ENCODE data around the gene PTCD1. TPM values are rescaled to one million over a fixed set of nuclear protein-coding genes. Genes with fewer than 3 reads are reported as not detected.
A peak's percentile ranks its signal among the peaks of the same experiment; 100 is the strongest.

Gene PTCD1
- total and polyA plus RNA-seq, 9 donors = 3.5 to 8.3 (median 7.3) TPM

- no peaks in the 10 kb centered on the region for H3K27me3 ChIP-seq
- peaks cover 5% of the 10 kb centered on the region for H3K4me1 ChIP-seq (ENCODE audit: insufficient read depth)
- peak overlapping the region; percentile 41 to 58 for H3K27ac ChIP-seq
- no peak for DNase-seq
- intact Hi-C loops (cut with DNase I) = no loop called here
- H3K9me3 ChIP-seq = no peaks in the 10 kb centered on the region
- 2 to 8% (median 2%) methylated on average over 9 of the region's 9 CpGs for WGBS, 3 donors
- H3K36me3 ChIP-seq = no peaks in the 10 kb centered on the region
- peak overlapping the region; percentile 95 for H3K4me3 ChIP-seq
- TF ChIP-seq POLR2A (IDR thresholded peaks at IDR 0.05) = no peak
- no peak for TF ChIP-seq EP300 (IDR thresholded peaks at IDR 0.05)
- no peak for TF ChIP-seq CTCF (IDR thresholded peaks at IDR 0.05)
Observed at GRCh38 chr7:99465421-99465768, 26.8 kb upstream of the PTCD1 start.

GRCh38 chr7:99461221-99461620, 22.6 kb upstream of the PTCD1 start:
- TF ChIP-seq POLR2A (IDR thresholded peaks at IDR 0.05) (no peak), EP300 (IDR thresholded peaks at IDR 0.05) (no peak), CTCF (IDR thresholded peaks at IDR 0.05) (no peak)
- Histone ChIP-seq H3K36me3 (no peaks in the 10 kb centered on the region), H3K27ac (no peak overlapping the region), H3K4me1 (ENCODE audit: insufficient read depth) (peaks cover 2% of the 10 kb centered on the region), H3K27me3 (no peaks in the 10 kb centered on the region), H3K4me3 (no peak overlapping the region), H3K9me3 (no peaks in the 10 kb centered on the region)
- no peak for DNase-seq
- intact Hi-C loops (cut with DNase I) = no loop called here
- WGBS, 3 donors = 81 to 88% (median 83%) methylated on average over 2 of the region's 2 CpGs

GRCh38 chr7:99460651-99461050, 22.1 kb upstream of the PTCD1 start:
- intact Hi-C loops (cut with DNase I) = no loop called here
- TF ChIP-seq CTCF (IDR thresholded peaks at IDR 0.05) (no peak), EP300 (IDR thresholded peaks at IDR 0.05) (no peak), POLR2A (IDR thresholded peaks at IDR 0.05) (no peak)
- Histone ChIP-seq H3K4me1 (ENCODE audit: insufficient read depth) (peaks cover 2% of the 10 kb centered on the region), H3K4me3 (no peak overlapping the region), H3K9me3 (no peaks in the 10 kb centered on the region), H3K27me3 (no peaks in the 10 kb centered on the region), H3K36me3 (no peaks in the 10 kb centered on the region), H3K27ac (no peak overlapping the region)
- WGBS, 3 donors = 80 to 86% (median 81%) methylated on average over 11 of the region's 11 CpGs
- no peak for DNase-seq

- Histone ChIP-seq H3K36me3 (no peaks in the 10 kb centered on the region), H3K4me3 (no peak overlapping the region), H3K9me3 (no peaks in the 10 kb centered on the region), H3K27me3 (no peaks in the 10 kb centered on the region), H3K4me1 (ENCODE audit: insufficient read depth) (no peaks in the 10 kb centered on the region), H3K27ac (no peak overlapping the region)
- TF ChIP-seq POLR2A (IDR thresholded peaks at IDR 0.05) (no peak), CTCF (IDR thresholded peaks at IDR 0.05) (no peak), EP300 (IDR thresholded peaks at IDR 0.05) (no peak)
- DNase-seq = no peak
- intact Hi-C loops (cut with DNase I) = no loop called here
- 85 to 91% (median 91%) methylated on average over 8 of the region's 8 CpGs for WGBS, 3 donors
Observed at GRCh38 chr7:99459087-99459486, 20.5 kb upstream of the PTCD1 start.

All from ovary (tissue), 9 donors.